Activated effector memory CD4-positive, alpha-beta T cell treated with Interleukin-2 at 50 U/mL for 16 hours (primary cell): ENCODE data around the gene SIN3B.

ENCODE experiments used
- DNase-seq: peaks from one replicate; pipeline ENCODE4 v3.0.0-alpha.2; 2020

SIN3B gene

GRCh38 chr19:16889883-16890460 lies 60.8 kb downstream of the SIN3B start:
- DNase-seq: no peak

GRCh38 chr19:16890461-16891184 lies 61.4 kb downstream of the SIN3B start:
- no peak for DNase-seq

GRCh38 chr19:16891696-16892382 lies 62.6 kb downstream of the SIN3B start:
- no peak for DNase-seq

- no peak for DNase-seq
Measured at GRCh38 chr19:16892436-16892835, 63.2 kb downstream of the SIN3B start.

GRCh38 chr19:16892868-16893685 lies 63.9 kb downstream of the SIN3B start:
- DNase-seq: no peak

- DNase-seq: no peak
Measured at GRCh38 chr19:16893686-16893989, 64.4 kb downstream of the SIN3B start.

- DNase-seq: no peak
Measured at GRCh38 chr19:16894080-16894479, 64.9 kb downstream of the SIN3B start.

GRCh38 chr19:16895467-16896145 lies 66.4 kb downstream of the SIN3B start:
- no peak for DNase-seq

GRCh38 chr19:16896146-16897028 lies 67.2 kb downstream of the SIN3B start:
- no peak for DNase-seq

GRCh38 chr19:16897029-16897855 lies 68.0 kb downstream of the SIN3B start:
- DNase-seq: peak; percentile 47

GRCh38 chr19:16897856-16898161 lies 68.6 kb downstream of the SIN3B start:
- no peak for DNase-seq

- DNase-seq: no peak
Measured at GRCh38 chr19:16898361-16899015, 69.3 kb downstream of the SIN3B start.

- no peak for DNase-seq
Measured at GRCh38 chr19:16899566-16900075, 70.4 kb downstream of the SIN3B start.

- DNase-seq: no peak
Measured at GRCh38 chr19:16901491-16902175, 72.4 kb downstream of the SIN3B start.

- DNase-seq: no peak
Measured at GRCh38 chr19:16902545-16902944, 73.3 kb downstream of the SIN3B start.

GRCh38 chr19:16903347-16903746 lies 74.1 kb downstream of the SIN3B start:
- no peak for DNase-seq

- no peak for DNase-seq
Measured at GRCh38 chr19:16904599-16904998, 75.4 kb downstream of the SIN3B start.

- no peak for DNase-seq
Measured at GRCh38 chr19:16908759-16909158, 79.6 kb downstream of the SIN3B start.

- DNase-seq: no peak
Measured at GRCh38 chr19:16911046-16911445, 81.8 kb downstream of the SIN3B start.

GRCh38 chr19:16912780-16913179 lies 83.6 kb downstream of the SIN3B start:
- DNase-seq: no peak
